Breast epithelium (tissue), 4 donors: ENCODE data around the gene NDC1. TPM values are rescaled to one million over a fixed set of nuclear protein-coding genes. Genes with fewer than 3 reads are reported as not detected.
A peak's percentile ranks its signal among the peaks of the same experiment; 100 is the strongest.

Experiments
- DNase-seq, 2 donors: peaks; one replicate each; pipeline ENCODE4 v3.0.0-alpha.2; 2019; ENCODE audit warnings: low spot score in 2 of 2
- H3K27ac ChIP-seq, 2 donors: fragments of 200-600 bp; sonication (generic) in 1 of 2; one replicate each; pipeline ENCODE4 v1.5.1; 2016 to 2019; ENCODE audit warnings: mild to moderate bottlenecking in 1 of 2
- H3K27me3 ChIP-seq, 2 donors: fragments of 200-600 bp; sonication (generic) in 1 of 2; one replicate each; pipeline versions ENCODE4 v1.5.1 to v1.6.0; 2017 to 2019; ENCODE audit warnings: control low read depth in 1 of 2, mild to moderate bottlenecking in 1 of 2
- H3K36me3 ChIP-seq: fragments of 200-600 bp; one replicate; pipeline ENCODE4 v1.5.1; 2019
- H3K4me1 ChIP-seq, 2 donors: fragments of 200-600 bp; sonication (generic); one replicate each; pipeline ENCODE4 v1.5.1; 2016 to 2019; ENCODE audit warnings: control low read depth in 1 of 2
- H3K4me3 ChIP-seq, 3 donors: fragments of 200-600 bp; sonication (generic); 1 replicate in 2 of 3; 2 replicates in 1 of 3; pipeline ENCODE4 v1.5.1; 2016 to 2019; ENCODE audit warnings: mild to moderate bottlenecking in 3 of 3, moderate library complexity in 2 of 3
- H3K9me3 ChIP-seq, 2 donors: fragments of 200-600 bp; sonication (generic) in 1 of 2; one replicate each; pipeline ENCODE4 v1.5.1; 2016 to 2019; ENCODE audit warnings: control low read depth in 1 of 2
- CTCF ChIP-seq, 3 donors: fragments of 450-650 bp; IDR thresholded peaks; one replicate each; pipeline ENCODE4 v1.5.1; 2016 to 2017; ENCODE audit warnings: antibody characterized with exemption in 3 of 3, mild to moderate bottlenecking in 3 of 3, moderate library complexity in 3 of 3
- POLR2A ChIP-seq: fragments of 450-650 bp; IDR thresholded peaks from one replicate; pipeline ENCODE4 v1.6.1; 2016; ENCODE audit warnings: antibody characterized with exemption, mild to moderate bottlenecking, moderate library complexity
- POLR2AphosphoS5 ChIP-seq, 3 donors: sonication (generic); formaldehyde crosslinking; IDR thresholded peaks; one replicate each; pipeline ENCODE4 v1.6.1; 2017; ENCODE audit warnings: antibody characterized with exemption in 3 of 3
- intact Hi-C: fragments of 100-400 bp; cut with DNase I; formaldehyde crosslinking; loops from one replicate; pipeline ENCODE4 v1.15.1; 2023; ENCODE audit warnings: low total_unique reads
- total RNA-seq, 3 donors: library from RNA; depleted of rRNA; stranded (reverse); fragments of >200 nt; gene quantifications; one replicate each; pipeline ENCODE4 v1.1.0, GENCODE V29; 2016

Gene NDC1
- total RNA-seq, 3 donors from 2014 or later: 10.9 to 18.4 (median 12.8) TPM

- intact Hi-C loops: no loop called here
- peak overlapping the region in 1 of 2 donors; percentile 16 for H3K27ac ChIP-seq
- DNase-seq: no peak
- H3K9me3 ChIP-seq: no peaks in the 10 kb centered on the region
- TF ChIP-seq CTCF (IDR thresholded peaks at IDR 0.05) (no peak), POLR2A (no peak), POLR2AphosphoS5 (IDR thresholded peaks at IDR 0.05) (no peak)
- no peak overlapping the region for H3K4me3 ChIP-seq
- H3K27me3 ChIP-seq: no peaks in the 10 kb centered on the region
- no peaks in the 10 kb centered on the region for H3K36me3 ChIP-seq
- no peaks in the 10 kb centered on the region for H3K4me1 ChIP-seq
Observed at GRCh38 chr1:53731043-53731600, 107.0 kb downstream of the NDC1 start.

GRCh38 chr1:53730224-53730865 is 107.8 kb downstream of the NDC1 start:
- TF ChIP-seq POLR2A: no peak
- no peak for TF ChIP-seq POLR2AphosphoS5 (IDR thresholded peaks at IDR 0.05)
- TF ChIP-seq CTCF (IDR thresholded peaks at IDR 0.05): no peak
- Histone ChIP-seq H3K36me3 (no peaks in the 10 kb centered on the region), H3K27ac (no peak overlapping the region), H3K27me3 (no peaks in the 10 kb centered on the region), H3K4me1 (no peaks in the 10 kb centered on the region), H3K4me3 (no peak overlapping the region), H3K9me3 (no peaks in the 10 kb centered on the region)
- no peak for DNase-seq
- intact Hi-C loops: no loop called here

- intact Hi-C loops: no loop called here
- Histone ChIP-seq H3K27me3 (no peaks in the 10 kb centered on the region), H3K36me3 (no peaks in the 10 kb centered on the region), H3K27ac (peak overlapping the region in 1 of 2 donors; percentile 3), H3K4me3 (no peak overlapping the region), H3K4me1 (no peaks in the 10 kb centered on the region), H3K9me3 (no peaks in the 10 kb centered on the region)
- DNase-seq: no peak
- TF ChIP-seq POLR2A (no peak), CTCF (IDR thresholded peaks at IDR 0.05) (no peak), POLR2AphosphoS5 (IDR thresholded peaks at IDR 0.05) (no peak)
Observed at GRCh38 chr1:53729456-53730223, 108.5 kb downstream of the NDC1 start.

GRCh38 chr1:53728702-53729455 is 109.2 kb downstream of the NDC1 start:
- Histone ChIP-seq H3K36me3 (no peaks in the 10 kb centered on the region), H3K27ac (peak overlapping the region in 1 of 2 donors; percentile 3), H3K4me1 (no peaks in the 10 kb centered on the region), H3K4me3 (no peak overlapping the region), H3K27me3 (no peaks in the 10 kb centered on the region), H3K9me3 (no peaks in the 10 kb centered on the region)
- intact Hi-C loops: no loop called here
- DNase-seq: no peak
- no peak for TF ChIP-seq POLR2A
- no peak for TF ChIP-seq POLR2AphosphoS5 (IDR thresholded peaks at IDR 0.05)
- no peak for TF ChIP-seq CTCF (IDR thresholded peaks at IDR 0.05)
